8988T (cell line): ENCODE data around the gene SEMA3A.
"Not testable (repeated sequence)": the region's sequence is repeated elsewhere in the genome, so short reads cannot be mapped to it uniquely, and the experiment has no call there.

Experiments
- DNase-seq: peaks from one replicate; pipeline ENCODE4 v3.0.0; 2011

Gene SEMA3A

DNA sequence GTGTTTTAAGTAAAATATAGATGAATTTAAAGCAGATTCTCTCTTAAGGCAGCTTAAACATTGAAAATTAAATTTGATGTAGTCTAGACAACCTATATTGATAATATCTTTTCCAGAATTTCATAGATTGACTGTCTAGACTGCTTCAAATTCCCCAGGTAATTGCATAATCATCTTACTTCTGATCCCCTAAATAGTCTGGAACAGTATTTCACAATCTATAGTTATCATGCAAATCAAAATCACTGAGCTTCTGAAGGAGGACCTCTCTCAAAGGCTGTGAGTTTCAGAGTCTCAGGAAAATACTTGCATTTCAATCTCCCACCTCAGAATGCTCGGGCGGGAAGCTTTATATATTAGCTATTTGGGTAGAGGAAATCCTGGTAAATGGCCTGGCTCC lies 87.3 kb downstream of the SEMA3A start:
- no peak for DNase-seq

DNA sequence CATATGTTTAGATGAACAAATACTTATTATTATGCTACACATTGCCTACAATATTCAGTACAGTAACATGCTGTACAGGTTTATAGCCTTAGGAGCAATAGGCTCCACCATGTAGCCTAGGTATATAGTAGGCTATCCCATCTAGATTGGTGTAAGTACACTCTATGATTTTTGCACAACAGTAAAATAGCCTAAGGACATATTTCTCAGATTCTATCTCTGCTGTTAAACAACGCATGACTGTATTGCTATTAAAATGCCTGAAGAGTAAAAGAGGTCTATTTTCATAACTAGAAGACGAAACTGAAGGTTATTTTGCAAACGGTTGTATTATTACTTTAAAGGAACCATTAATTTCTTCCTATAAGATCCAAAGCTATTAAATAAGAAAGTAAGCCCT lies 88.3 kb downstream of the SEMA3A start:
- DNase-seq, result no peak

DNA sequence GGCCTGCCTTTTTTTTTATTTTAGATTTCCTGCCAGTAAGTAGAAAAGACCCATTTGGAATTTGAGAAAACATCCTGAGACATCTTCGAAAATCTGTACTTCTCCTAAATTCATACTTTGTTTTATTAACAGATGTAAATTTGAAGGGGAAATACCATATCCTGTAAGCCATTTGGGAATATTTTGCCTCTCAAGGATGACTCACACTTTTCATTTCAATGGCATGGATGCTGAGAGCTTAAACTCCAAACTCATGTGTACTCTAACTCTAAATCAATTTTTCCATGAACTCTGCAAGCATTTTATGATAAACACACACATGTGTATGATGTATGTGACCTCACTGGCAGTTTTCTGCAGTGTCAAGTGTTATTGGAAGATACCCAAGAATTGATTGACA lies 89.0 kb downstream of the SEMA3A start:
- no peak for DNase-seq

DNA sequence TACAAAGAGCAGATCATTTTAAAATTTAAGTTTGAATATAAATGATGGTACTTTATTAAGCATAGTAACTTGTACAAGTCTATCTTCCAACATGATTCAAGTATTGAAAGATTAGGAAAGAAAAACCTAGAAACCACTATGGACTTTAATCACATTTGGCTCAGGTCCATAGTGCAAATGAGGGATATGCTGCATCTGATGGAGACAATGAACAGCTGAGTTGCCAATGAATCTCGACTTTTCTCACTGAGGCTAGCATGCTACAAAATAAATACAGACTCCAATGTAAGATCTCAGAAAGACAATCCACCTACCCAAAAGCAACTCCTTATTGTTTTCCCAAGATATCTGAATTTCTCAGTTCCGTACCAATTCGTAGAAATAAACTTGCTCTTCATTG lies 89.8 kb downstream of the SEMA3A start:
- DNase-seq, result no peak

- no peak for DNase-seq
Measured at GRCh38 chr7:84102213-84102612, 92.4 kb downstream of the SEMA3A start.

DNA sequence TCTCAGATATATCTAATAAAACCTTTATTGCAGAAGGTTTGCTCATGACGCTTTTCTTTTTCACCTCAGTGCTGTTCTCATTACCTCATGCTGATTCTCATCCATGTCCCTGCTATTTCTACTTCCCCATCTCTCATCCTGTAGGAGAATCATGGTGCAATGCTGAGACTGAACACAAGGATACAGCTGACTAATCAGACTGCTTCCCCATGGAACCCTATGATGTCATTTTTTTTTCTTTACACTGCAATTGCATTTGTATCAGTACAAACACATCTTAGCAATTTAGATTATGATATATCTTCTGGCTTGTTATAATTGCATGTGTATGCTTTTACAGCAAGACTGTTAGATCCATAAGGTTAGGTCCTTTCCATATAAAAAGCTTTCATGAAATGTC lies 93.7 kb downstream of the SEMA3A start:
- no peak for DNase-seq

DNA sequence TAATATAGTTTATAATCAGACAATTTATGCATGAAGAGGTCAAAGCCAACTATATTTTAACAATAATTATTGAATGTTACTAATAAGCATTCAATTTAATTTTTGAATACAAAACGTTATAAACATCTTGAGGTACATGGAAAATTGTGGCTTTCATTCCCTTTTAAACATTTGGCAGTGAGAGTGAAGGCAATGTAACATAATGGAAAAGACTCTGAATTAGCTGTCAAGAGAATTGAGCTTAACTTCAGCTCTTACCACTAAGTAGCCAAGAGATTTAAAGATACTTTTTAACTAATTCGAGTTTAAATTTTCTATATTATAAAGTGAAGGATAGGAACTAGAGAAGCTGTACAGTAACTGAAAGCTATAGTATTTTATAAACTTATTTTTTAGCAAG lies 98.6 kb downstream of the SEMA3A start:
- DNase-seq, result no peak

DNA sequence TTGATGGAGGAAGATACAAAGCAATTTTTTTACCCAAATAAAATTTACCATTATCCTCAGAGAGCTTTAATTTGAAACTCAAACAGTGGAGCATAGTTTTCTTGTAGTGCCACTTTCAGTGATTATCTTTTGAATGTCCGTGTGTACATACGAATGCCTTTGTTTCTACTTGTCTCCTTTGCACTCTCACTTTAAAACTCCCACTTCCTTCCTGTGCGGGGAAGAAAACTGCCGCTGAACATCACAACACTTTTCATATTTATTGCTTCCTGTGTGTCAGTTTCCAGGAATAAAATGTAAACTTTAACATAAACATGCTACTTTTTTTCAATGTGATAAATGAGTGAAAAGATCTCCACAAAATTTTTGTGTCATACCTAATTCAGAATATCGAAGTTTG lies 102.4 kb downstream of the SEMA3A start:
- no peak for DNase-seq

DNA sequence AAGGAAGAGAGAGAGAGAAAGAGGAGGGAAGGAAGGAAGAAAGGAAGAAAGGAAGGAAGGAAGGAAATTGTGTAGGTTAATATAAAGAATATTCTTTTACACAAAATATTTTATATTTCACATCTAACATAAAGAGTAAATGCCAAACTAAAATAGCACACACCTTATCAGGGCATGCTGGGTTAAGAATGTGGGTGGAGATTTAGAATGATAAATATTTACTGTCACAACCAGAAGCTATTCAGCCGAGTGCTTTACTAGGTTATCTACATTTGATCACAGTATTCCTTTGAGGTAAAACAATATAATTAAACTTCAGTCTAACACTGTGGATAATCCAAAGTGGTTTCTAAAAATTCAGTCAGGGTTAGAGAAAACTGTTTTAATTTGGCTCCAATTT lies 103.3 kb downstream of the SEMA3A start:
- DNase-seq, result no peak

GRCh38 chr7:84088802-84089201 lies 105.8 kb downstream of the SEMA3A start:
- DNase-seq, result no peak

- DNase-seq, result no peak
Measured at GRCh38 chr7:84085998-84086397, 108.6 kb downstream of the SEMA3A start.

DNA sequence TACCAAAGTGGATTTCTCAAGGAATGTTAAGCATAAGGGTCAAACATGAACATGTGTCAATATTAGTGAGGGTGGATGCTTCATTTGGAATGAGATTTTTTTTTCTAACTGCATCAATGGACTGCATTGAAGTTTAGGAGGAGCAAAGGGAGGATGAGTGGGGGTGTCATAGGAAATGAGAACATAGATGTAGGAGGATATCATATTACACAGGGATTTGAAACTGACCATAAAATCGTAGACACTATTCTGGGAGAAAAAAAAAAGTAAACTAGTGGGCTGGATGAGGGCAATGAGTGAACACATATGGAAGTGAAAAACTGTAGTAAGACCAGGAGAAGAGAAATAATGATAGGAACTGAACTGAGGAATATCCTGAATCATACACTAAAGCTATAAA lies 109.4 kb downstream of the SEMA3A start:
- no peak for DNase-seq

- DNase-seq, result no peak
Measured at GRCh38 chr7:84083846-84084245, 110.7 kb downstream of the SEMA3A start.

GRCh38 chr7:84081973-84082522 lies 112.5 kb downstream of the SEMA3A start:
- DNase-seq, result no peak

GRCh38 chr7:84077336-84077735 lies 117.3 kb downstream of the SEMA3A start:
- no peak for DNase-seq

GRCh38 chr7:84076219-84076618 lies 118.4 kb downstream of the SEMA3A start:
- no peak for DNase-seq

- DNase-seq, result no peak
Measured at GRCh38 chr7:84073186-84073875, 121.3 kb downstream of the SEMA3A start.

GRCh38 chr7:84070770-84071169 lies 123.8 kb downstream of the SEMA3A start:
- DNase-seq, result no peak

- DNase-seq, result no peak
Measured at GRCh38 chr7:84069999-84070500, 124.5 kb downstream of the SEMA3A start.

- DNase-seq, result no peak
Measured at GRCh38 chr7:84069033-84069432, 125.6 kb downstream of the SEMA3A start.

GRCh38 chr7:84062489-84062901 lies 132.1 kb downstream of the SEMA3A start:
- DNase-seq, result not testable (repeated sequence)

DNA sequence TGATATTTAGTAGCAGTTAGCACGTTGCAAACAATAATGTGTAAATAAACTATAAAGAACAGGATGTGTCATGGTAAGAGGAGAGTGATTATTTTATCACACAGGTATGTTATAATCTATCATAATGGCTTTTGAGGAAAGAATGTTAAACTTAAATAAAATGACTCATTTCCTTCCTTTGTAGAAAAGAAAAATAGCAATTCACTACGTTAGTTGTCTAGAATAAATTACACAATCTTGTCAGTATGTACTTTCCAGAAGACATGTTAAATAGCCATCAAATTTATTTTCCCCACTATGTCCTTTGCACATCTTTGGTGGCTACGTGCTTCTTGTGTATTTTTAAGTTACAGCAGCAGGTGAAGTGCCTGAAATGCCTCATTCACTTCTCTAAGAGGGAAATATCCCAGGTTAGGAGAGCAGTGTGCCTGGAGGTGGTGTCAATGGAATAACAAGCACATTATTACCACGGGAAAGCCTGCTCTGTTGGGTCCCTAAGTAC lies 133.8 kb downstream of the SEMA3A start:
- no peak for DNase-seq

DNA sequence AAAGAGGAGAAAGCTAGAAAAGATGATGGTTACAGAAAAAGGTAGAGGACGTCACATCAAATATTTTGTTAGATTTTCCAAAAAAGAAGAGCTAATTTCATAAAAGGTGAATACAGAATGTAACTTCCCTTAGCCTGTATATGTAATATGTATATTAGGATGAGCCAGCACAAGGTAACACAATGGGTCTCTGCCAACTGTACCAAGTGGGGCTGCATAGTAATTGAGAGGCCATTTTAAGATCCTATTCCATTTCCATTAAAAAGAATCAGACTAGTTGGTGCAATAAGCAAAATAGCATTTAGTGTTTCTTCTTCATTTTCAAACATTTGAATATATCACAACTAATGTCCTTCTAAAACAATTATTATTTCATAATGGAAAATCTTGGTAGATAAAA lies 134.6 kb downstream of the SEMA3A start:
- no peak for DNase-seq

DNA sequence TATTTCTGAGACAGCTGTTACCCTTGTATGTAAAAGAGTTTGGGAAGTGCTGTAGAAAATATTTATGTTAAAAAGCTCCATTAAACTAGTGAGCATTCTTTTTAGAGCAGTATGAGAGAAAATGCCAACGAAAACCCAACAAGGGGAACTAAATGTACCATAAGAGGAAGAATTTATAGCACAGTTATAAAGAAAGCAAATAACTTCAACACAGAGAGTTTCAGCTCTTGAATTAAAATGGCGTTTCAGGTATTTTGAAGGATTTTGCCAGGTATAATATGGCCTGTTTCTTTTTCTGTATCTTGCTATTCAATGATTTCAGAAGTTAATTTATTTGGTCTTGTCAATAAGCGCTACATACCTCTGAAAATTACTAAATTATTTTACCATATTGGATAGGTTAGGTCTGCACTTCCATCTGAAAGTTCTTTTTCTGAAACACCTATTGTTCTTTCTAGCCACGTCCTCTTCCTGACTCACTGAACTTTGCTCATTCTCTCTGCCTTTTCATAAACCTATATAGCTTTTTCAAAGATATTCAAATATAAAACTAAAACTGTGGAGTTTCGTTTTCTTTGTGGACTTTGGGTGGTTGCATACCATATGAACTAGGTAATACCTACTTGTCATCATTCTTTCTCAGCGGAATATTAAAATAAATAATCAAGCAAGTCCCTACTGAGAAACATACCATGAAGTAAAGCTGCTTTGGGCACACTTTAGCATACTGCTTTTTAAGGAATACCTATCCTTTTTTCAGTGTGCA lies 136.1 kb downstream of the SEMA3A start:
- no peak for DNase-seq
